ENCODE results near the gene CALHM5.

DNA sequence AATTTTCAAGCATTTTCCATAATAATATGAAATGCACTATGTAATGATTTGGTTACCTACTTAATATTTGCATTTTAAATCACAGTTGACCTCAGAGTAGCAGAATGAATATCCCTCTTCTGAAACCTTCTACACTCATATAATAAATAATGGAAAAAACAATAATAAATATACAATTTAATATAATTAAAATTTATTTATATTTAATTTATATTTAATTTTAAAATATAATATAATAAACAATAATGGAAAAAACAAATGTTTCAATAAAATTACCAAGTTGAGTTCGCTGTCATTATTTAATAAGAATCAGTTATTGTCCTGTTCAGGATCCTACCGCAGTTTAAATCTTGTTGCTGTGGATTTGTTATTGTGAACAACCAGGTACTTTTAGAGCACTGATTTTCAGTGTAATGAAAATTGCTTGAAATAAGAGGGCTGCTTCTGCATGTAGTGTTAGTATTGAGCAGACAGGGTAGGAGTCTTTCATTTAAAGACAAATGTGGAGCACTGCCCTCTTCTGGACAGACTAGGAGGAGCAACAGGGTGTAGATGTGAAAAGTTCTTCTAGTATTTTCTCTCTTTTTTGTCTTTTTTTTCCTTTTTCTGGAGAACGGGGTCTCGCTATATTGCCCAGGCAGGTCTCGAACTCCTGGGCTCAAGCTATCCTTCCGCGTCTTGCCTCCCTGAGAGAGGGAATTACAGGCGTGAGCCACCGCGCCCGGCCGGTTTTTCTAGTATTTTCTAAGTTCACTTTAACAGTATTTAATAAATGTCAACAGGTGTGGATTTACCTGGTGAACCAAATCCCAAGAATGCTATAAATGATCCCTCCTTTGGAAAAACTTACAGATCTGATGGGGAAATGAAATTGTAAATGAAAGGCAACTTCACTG is 20.5 kb downstream of the CALHM5 start:
- TF ChIP-seq, protein P1, sequence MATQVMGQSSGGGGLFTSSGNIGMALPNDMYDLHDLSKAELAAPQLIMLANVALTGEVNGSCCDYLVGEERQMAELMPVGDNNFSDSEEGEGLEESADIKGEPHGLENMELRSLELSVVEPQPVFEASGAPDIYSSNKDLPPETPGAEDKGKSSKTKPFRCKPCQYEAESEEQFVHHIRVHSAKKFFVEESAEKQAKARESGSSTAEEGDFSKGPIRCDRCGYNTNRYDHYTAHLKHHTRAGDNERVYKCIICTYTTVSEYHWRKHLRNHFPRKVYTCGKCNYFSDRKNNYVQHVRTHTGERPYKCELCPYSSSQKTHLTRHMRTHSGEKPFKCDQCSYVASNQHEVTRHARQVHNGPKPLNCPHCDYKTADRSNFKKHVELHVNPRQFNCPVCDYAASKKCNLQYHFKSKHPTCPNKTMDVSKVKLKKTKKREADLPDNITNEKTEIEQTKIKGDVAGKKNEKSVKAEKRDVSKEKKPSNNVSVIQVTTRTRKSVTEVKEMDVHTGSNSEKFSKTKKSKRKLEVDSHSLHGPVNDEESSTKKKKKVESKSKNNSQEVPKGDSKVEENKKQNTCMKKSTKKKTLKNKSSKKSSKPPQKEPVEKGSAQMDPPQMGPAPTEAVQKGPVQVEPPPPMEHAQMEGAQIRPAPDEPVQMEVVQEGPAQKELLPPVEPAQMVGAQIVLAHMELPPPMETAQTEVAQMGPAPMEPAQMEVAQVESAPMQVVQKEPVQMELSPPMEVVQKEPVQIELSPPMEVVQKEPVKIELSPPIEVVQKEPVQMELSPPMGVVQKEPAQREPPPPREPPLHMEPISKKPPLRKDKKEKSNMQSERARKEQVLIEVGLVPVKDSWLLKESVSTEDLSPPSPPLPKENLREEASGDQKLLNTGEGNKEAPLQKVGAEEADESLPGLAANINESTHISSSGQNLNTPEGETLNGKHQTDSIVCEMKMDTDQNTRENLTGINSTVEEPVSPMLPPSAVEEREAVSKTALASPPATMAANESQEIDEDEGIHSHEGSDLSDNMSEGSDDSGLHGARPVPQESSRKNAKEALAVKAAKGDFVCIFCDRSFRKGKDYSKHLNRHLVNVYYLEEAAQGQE (IDR thresholded peaks at IDR 0.05; ENCODE audit: insufficient read depth in 1 of 2, low read depth in 2 of 2, low read length in 2 of 2) = no peak
- TF ChIP-seq FOXP2 (optimal IDR thresholded peaks at IDR 0.05; ENCODE audit: borderline replicate concordance, extremely low read depth, extremely low read length, insufficient read depth) = no peak
- no peak for TF ChIP-seq TAF1 (IDR thresholded peaks at IDR 0.05; ENCODE audit: borderline replicate concordance, insufficient read depth, low read length)
- TF ChIP-seq SIN3A (IDR thresholded peaks at IDR 0.05; ENCODE audit: borderline replicate concordance, insufficient read depth, low read length) = no peak
- TF ChIP-seq POLR2AphosphoS5 (IDR thresholded peaks at IDR 0.05; ENCODE audit: low read depth, low read length) = no peak

All from PFSK-1 (cell line).